HG03095 (cell line): ENCODE results near the gene CA9.

Experiments
- ATAC-seq: cut with Tn5 transposase; IDR thresholded peaks from one replicate; pipeline ENCODE4 v1.9.1; 2021; ENCODE audit warnings: moderate library complexity; ENCODE audit not compliant: unreplicated experiment

Gene CA9

GRCh38 chr9:35675204-35675603, 1.5 kb downstream of the CA9 start:
- ATAC-seq = no peak

- ATAC-seq = no peak
Observed at GRCh38 chr9:35675732-35676392, 2.1 kb downstream of the CA9 start.

GRCh38 chr9:35679091-35679490, 5.4 kb downstream of the CA9 start:
- ATAC-seq = no peak

- ATAC-seq = no peak
Observed at GRCh38 chr9:35679766-35680330, 6.1 kb downstream of the CA9 start.

- no peak for ATAC-seq
Observed at GRCh38 chr9:35680331-35681105, 6.8 kb downstream of the CA9 start.

- ATAC-seq = no peak
Observed at GRCh38 chr9:35681341-35682002, 7.7 kb downstream of the CA9 start.

GRCh38 chr9:35682051-35682450, 8.3 kb downstream of the CA9 start:
- ATAC-seq = no peak

- ATAC-seq = no peak
Observed at GRCh38 chr9:35682520-35683315, 9.0 kb downstream of the CA9 start.

GRCh38 chr9:35683323-35683722, 9.6 kb downstream of the CA9 start:
- ATAC-seq = no peak

- ATAC-seq = no peak
Observed at GRCh38 chr9:35684921-35685320, 11.2 kb downstream of the CA9 start.

- no peak for ATAC-seq
Observed at GRCh38 chr9:35685506-35685905, 11.8 kb downstream of the CA9 start.

GRCh38 chr9:35686222-35687203, 12.8 kb downstream of the CA9 start:
- no peak for ATAC-seq

- ATAC-seq = no peak
Observed at GRCh38 chr9:35687306-35687705, 13.6 kb downstream of the CA9 start.

- ATAC-seq = no peak
Observed at GRCh38 chr9:35687972-35688557, 14.3 kb downstream of the CA9 start.

GRCh38 chr9:35688558-35689541, 15.1 kb downstream of the CA9 start:
- ATAC-seq = no peak

GRCh38 chr9:35689542-35690293, 16.0 kb downstream of the CA9 start, which contains the start of gene TPM2:
TSS of gene TPM2 (minus strand) at chr9:35689925. CDS start at chr9:35689817, 108 bp downstream.
- no peak for ATAC-seq

- ATAC-seq = no peak
Observed at GRCh38 chr9:35690294-35690613, 16.5 kb downstream of the CA9 start.
